Mononuclear cell (primary cell): ENCODE data around the gene NOS3. TPM values are rescaled to one million over a fixed set of nuclear protein-coding genes. Genes with fewer than 3 reads are reported as not detected.

Experiments used
- H3K27me3 ChIP-seq: 2 replicates; pipeline ENCODE4 v1.6.0; 2011; ENCODE audit warnings: low read length, control low read depth; ENCODE audit not compliant: insufficient read depth
- H3K4me1 ChIP-seq: 2 replicates; pipeline ENCODE4 v1.5.1; 2011; ENCODE audit warnings: mild to moderate bottlenecking, low read length, control low read depth; ENCODE audit not compliant: insufficient read depth
- H3K4me3 ChIP-seq: 2 replicates; pipeline ENCODE4 v1.5.1; 2011; ENCODE audit warnings: mild to moderate bottlenecking, low read length, moderate library complexity
- H3K9me3 ChIP-seq: 2 replicates; pipeline ENCODE4 v1.5.1; 2011; ENCODE audit warnings: low read depth, mild to moderate bottlenecking, control low read depth, low read length
- total RNA-seq: library from RNA; depleted of rRNA; stranded (reverse); fragments of >200 nt; gene quantifications from one replicate; pipeline ENCODE4 v1.2.3, GENCODE V29; 2012

NOS3 gene
- 2.1 TPM for total RNA-seq

DNA sequence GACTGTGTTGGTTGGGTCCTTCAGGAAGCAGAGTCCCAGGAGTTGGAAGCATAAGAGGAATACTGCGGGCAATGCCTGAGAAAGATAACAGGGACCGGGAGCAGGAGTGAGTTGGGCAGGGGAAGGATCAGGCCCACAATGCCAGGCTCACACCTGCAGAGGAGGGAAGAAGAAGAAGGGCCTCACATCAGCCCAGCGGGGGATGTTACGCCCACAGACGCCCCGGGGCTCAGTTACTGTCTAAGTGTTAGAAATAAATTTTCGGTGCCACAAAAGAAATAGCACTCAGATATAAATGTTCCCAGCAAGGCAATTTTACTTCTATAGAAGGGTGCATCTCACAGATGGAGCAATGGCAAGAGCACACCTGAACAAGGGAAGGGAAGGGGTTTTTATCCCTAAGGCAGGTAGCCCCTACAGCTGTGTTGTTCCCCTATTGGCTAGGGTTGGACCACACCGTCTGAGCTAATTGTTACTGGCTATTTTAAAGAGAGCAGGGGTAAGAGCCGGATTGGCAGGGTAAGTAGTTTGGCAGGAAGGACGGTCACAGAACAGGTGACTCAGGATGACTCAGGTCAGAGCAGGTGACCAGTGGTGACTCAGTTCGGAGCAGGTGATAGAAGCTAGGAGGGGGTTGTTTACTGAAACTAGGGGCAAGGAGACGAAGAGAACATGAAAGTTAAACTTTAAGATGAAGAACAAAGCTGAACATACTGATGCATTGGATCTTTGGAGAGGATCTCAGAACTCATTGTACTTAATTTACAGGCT lies at the start of gene NOS3:
Gene NOS3, plus strand, starts transcription at position 602 of the 771 bp plus-strand sequence. CDS start 2,787 bp downstream, outside the sequence.
- Histone ChIP-seq H3K4me3 (no peak within 1 kb of the TSS), H3K9me3 (no peaks in the 10 kb centered on the region), H3K4me1 (peaks cover 32% of the 10 kb centered on the region), H3K27me3 (peaks cover 4% of the 10 kb centered on the region)

DNA sequence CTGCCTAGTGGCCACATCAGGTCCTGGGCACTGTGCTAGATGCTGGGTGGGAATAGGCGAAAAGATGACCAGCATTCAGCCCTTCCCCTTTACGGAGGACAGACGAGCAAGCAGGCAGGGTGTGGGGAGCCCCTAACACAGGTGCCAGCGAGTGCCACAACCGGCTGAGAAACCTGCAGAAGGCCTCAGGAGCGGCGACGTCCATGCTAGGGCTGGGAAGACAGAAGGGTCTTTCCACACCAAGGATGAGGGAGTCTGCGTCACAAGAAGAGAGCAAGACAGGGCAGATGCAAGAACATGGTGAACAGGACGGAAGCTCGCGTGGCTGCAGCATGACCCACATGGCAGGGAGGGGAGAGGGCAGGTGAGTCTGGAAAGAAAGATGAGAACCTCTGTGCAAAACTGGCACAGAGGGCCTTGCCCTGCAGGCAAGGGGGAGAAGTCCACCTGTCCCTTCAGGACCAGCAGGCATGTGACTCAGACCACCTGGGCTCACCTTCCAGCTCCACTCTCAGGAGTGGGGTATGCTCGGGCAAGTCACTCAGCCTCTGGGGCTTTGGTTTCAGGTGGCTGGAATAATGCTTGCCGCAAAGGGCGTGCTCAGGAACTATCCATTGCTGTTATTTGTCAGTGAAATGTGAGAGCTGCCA lies 49.3 kb upstream of the NOS3 start:
- no peaks in the 10 kb centered on the region for H3K9me3 ChIP-seq
- no peak overlapping the region for H3K4me3 ChIP-seq
- H3K4me1 ChIP-seq, result peaks cover 23% of the 10 kb centered on the region
- no peaks in the 10 kb centered on the region for H3K27me3 ChIP-seq

DNA sequence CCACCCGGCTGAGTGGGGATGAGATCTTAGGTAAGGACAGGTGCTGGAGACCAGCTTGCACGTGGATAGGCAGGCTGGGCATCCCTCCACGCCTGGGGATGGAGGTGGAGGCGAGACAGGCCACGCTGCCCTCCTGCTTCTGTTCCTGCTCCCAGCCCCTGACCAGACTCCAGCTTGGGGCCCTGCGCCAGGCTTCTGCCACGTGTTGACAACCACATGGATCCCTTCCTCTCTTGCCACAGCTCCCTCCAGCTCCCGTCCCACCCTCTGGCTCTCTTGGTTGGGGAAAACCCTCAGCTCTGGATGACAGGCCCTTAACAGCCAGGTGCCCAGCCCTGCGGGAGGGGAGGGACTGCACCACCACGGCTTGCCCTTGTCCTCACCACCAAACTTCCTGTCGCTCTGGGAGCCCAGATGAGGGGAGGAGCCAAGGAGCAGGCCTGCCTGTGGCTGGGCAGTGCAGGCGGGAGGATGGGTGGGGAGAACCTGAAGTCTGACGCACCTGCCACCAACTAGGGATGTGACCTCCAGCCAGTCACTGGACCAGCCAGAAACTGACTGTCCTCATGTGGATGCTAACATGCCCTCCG lies 48.7 kb upstream of the NOS3 start:
- Histone ChIP-seq H3K4me1 (peaks cover 23% of the 10 kb centered on the region), H3K4me3 (no peak overlapping the region), H3K27me3 (no peaks in the 10 kb centered on the region), H3K9me3 (no peaks in the 10 kb centered on the region)

DNA sequence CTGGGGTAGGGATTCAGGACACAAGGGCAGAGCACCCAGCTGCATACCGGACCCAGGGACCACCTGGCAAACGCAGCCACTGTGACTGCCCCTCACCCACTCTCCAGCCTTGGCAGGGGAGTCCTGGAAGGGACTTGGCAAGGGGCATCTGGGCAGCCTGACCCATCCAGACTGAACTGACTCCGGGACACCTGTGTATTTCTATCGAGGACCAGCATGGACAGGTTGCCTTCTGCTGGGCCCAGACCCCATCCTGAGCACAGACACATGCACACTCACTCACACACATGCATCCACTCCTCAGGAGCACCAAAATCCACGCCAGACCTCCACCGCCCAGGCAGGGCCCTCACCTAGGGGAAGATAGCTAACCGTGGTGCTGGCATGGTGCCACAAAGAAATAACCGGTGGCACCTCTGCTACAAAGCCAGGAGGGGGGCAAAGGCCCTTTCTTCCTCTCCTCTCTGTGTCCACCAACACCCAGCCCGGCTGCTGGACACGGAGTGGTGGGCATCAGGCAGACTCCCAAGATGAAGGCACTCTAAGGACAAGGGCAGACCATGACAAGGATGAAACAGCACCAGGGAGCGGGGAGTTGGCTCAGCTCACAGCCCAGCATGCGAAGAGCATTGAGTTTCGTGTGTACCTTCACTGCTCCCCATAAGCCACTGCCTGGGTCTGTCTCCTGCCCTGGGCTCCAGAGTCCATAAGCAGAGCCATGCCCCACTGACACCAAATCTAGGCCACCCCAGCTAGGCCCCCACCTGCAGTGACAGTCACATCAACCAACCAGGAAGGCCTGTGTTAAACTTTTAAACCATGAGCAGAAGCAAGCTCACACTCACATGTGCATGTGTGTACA lies 48.0 kb upstream of the NOS3 start:
- Histone ChIP-seq H3K4me3 (no peak overlapping the region), H3K9me3 (no peaks in the 10 kb centered on the region), H3K4me1 (peaks cover 22% of the 10 kb centered on the region), H3K27me3 (no peaks in the 10 kb centered on the region)

DNA sequence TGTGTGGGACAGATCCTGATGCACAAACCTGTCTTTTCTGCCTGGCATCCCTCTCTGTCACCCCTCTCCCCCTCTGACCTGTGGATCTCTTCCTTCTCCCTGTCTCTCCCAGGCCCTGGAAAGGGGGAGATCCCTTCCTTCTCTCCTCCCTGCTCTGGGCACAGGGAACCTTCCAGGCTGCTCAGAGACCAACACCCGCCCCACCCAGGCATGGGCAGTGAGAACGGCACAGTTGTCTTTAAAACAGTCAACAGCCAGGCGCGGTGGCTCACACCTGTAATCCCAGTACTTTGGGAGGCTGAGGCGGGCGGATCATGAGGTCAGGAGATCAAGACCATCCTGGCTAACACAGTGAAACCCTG lies 47.4 kb upstream of the NOS3 start:
- H3K4me1 ChIP-seq, result peaks cover 16% of the 10 kb centered on the region
- H3K4me3 ChIP-seq, result no peak overlapping the region
- no peaks in the 10 kb centered on the region for H3K27me3 ChIP-seq
- H3K9me3 ChIP-seq, result no peaks in the 10 kb centered on the region

DNA sequence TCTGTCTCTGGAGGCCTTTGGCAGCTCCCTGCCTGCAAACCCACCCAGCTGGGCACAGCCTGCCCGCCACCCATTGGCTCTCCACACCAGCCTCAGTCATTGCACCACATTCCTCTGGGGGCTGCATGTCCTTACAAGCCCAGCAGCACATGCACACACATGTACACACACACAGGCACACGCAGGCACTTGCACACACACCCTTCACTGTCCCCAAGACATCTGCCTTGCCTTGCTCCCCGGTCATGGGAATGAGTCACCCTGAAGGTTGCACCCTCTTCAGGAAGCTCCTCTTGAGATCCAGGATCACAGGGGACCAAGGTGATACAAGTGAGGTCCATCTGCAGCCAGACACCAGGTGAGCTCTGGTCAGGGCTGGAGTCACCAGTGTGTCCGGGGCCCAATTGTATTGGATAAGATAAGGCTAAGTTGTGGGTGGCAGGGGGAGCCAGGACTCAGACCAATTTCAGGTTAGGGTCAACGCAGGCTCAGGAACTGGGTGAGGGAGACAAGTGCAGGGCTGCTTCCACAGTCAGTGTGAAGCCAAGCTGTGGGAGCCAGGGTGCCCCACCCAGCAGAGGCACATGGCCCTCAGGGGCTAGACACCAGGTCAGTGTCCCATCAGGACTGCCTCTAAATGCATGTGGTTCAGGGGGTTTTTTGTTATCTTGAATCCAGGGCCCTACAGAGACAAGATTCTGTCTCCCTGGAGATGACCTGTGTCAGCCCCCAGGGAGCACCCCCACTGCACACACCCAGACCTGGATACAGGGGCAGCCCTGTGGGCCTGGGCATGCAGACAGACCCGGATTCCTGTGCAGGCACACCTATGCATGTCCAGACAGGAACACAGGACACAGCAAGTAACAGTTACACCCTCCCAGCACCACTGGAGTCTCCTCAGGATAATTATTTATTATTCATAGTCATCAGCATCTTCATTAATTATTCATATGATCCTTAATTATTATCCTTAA lies 46.5 kb upstream of the NOS3 start:
- H3K27me3 ChIP-seq, result no peaks in the 10 kb centered on the region
- H3K9me3 ChIP-seq, result no peaks in the 10 kb centered on the region
- no peak overlapping the region for H3K4me3 ChIP-seq
- peaks cover 13% of the 10 kb centered on the region for H3K4me1 ChIP-seq

DNA sequence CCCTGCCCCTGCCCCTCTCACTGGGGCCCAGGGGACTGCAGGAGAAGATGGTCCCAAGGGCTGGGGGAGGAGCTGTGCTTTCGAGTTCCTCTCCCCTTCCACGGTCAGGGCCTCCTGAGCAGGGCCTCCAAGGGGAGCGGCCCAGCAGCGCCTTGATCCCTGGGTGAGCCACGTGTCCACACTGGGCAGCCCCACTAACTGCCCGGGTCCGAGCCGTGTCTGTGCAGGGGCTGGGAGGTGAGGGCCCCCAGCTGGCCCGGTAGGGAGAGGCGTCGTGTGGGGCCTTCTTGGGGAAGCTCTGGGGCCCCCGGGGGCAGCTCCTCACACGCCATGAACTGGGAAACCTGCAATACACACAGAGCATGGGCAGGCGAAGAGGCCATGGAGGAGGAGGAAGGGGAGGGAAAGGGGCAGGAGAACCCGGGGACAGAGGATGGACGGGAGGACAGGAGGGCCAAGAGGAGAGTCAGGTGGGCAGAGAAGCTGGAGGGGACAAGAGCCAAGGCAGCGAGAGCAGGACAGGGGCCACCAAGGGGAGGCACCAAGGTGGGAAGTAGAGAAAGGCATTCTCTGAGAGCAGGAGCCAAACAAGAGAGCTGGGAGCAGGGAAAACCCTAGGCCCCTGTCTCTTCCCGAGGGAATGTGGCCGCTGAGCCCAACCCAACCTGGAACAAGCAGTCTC lies 45.5 kb upstream of the NOS3 start:
- peaks cover 13% of the 10 kb centered on the region for H3K4me1 ChIP-seq
- no peaks in the 10 kb centered on the region for H3K27me3 ChIP-seq
- no peaks in the 10 kb centered on the region for H3K9me3 ChIP-seq
- no peak overlapping the region for H3K4me3 ChIP-seq

DNA sequence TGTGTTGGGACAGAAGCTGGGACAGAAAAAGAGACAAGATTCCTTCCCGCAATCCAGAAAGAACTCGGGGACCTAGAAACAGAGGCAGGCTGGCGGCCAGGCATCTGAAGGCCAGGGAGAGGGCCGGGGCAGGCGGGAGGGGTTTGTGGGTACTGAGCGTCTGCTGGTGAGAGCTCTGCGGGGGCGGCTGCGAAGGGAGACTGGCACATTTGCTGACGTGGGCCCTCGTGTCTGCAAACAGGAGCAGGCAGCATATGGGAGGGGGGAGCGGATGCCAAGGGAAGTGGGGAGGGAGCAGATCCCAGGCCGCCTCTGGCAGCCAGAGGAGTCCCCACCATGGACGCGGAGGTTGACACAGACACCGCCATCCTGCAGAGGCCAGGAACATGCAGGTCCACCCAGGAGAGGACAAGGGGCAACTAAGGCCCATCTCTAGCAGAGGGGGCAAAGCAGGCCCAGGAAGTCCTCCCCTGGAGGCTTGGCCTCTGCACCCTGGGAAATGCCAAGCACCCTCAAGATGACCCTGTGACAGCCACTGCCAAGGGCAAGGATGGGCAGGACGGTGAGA lies 44.9 kb upstream of the NOS3 start:
- H3K4me1 ChIP-seq, result peaks cover 13% of the 10 kb centered on the region
- H3K4me3 ChIP-seq, result no peak overlapping the region
- H3K27me3 ChIP-seq, result no peaks in the 10 kb centered on the region
- no peaks in the 10 kb centered on the region for H3K9me3 ChIP-seq

DNA sequence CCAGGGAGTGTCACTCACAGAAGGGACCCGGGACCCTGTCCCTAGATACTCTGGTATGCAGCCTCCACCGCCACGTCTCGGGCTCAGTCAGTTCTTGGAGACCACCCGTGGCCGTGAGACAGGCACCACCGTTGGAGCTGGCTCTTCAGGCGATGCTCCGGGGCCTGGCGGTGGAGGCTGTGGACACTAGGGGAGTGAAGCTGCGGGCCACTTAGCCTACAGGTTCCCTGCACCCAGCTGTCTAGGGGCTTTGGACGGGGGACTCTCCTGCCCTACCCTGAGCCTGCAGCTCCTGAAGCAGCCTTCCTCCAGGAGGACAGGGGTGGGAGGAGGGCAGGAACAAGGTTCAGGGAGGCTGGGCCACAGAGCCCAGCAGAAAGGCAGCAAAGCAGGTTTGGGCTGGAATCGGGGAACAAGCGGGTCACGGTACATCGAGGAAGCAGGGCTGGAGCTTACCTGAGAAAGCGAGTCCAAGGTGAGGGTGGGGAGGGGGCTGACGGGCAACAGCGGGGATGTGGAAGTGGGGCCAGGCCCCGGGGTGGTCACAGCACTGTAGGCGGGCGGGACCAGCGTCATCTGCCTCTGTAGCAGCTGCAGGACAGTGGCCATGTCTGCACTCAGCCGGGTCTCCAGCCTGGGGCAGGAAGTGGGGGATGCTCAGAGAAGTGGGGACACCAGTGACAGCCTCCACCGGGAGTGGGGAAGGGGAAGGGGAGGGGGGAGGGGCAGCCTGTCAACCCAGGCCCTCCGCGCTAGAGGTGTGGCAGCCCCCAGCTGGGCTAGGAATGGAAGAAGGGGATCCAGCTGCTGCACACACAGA lies 44.2 kb upstream of the NOS3 start:
- Histone ChIP-seq H3K9me3 (no peaks in the 10 kb centered on the region), H3K4me3 (no peak overlapping the region), H3K27me3 (no peaks in the 10 kb centered on the region), H3K4me1 (peaks cover 12% of the 10 kb centered on the region)

DNA sequence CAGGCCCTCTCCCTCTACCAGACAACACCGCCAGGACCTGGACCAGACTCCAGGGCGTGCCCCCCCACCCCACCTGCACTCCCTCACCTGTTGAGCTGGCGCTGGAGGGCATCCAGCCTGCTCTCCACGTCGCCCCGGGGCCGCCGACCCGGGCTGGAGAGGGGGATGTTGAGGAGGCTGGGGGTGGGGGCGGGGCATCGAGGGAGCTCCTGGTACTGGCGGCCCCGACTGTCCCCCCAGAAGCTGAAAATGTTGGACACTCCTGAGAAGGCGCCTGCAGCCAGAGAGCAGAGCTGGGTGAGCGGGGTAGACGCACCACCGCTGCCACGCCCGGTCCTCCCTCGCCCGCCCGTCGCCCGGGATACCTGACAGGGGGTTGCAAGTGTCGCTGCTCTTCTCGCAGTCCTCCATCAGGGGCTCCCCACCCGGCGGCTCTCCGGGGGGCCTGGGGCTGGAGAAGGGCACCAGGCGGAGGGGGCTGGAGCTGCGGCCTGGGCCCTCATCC lies 43.5 kb upstream of the NOS3 start:
- H3K27me3 ChIP-seq, result no peaks in the 10 kb centered on the region
- H3K9me3 ChIP-seq, result no peaks in the 10 kb centered on the region
- peaks cover 6% of the 10 kb centered on the region for H3K4me1 ChIP-seq
- H3K4me3 ChIP-seq, result no peak overlapping the region

DNA sequence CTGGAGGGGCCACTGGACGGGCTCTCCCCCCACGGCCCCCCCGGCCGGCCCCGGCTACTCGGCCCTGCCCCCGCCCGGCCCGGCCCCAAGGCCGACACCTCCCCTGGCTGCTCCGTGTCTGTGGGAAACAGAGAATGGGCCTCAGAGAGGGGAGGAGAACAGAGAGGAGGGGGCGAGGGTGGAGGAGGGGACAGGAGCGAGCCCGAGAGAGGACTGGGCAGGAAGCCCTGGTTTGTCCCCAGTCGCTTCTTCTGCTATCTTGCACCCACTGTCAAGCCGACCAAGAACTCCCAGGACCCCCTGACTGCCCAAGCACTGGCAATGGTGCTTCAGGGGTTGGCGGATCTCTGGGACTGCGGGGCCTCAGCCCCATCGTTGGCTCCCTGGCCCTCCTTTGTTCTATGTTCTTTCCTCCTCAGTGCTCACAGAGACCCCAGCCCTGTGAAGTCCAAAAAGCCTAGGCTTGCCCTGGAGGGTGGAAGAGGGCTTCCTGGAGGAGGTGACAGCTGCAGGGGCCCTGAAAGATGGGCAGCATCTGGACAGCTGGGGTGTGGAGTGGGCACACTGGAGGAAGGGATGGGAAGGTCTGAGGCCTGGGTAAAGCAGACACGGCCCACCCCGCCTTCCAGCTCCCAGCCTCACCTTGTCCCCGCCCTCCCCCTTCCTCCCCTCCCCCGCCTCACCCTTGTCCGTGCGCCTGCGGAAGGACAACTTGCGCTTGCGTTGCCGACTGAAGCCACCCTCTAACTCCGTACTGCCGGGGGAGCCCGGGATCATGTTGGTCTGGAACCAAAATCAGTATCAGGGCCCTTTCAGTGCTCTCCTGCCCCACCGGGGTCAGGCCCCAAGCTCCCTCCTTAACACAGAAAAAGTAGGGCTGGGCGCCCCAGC lies 42.8 kb upstream of the NOS3 start:
- no peaks in the 10 kb centered on the region for H3K27me3 ChIP-seq
- H3K4me1 ChIP-seq, result no peaks in the 10 kb centered on the region
- no peaks in the 10 kb centered on the region for H3K9me3 ChIP-seq
- no peak overlapping the region for H3K4me3 ChIP-seq

DNA sequence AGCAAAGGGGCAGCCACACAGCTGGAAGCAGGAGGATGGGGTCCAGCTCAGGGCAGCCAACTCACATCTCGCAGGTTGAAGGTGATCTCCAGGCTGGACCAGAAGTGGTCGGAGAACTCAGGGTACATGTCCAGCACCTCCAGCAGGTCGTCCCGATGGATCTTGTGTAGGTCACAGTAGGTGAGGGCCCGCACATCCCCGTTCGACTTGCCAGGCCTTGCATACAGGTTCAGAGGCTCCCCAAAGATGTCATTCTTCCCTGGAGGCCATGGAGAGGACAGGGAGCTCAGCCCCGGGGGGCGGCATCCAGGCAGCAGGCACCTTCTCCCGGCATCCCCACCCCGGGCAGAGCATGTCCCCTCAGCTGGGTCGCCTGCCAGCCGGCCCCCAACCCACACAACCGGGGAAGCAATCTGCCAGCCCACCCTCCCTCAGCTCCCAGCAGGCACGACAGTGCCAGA lies 42.0 kb upstream of the NOS3 start:
- Histone ChIP-seq H3K4me1 (no peaks in the 10 kb centered on the region), H3K27me3 (no peaks in the 10 kb centered on the region), H3K9me3 (no peaks in the 10 kb centered on the region), H3K4me3 (no peak overlapping the region)
